Parathyroid adenoma (tissue), 2 donors: ENCODE results near the gene SLC23A2.

Experiments used
- H2AFZ ChIP-seq: fragments of 300-600 bp; sonication (generic); one replicate; pipeline ENCODE4 v1.7.0; 2017; ENCODE audit warnings: antibody characterized with exemption, mild to moderate bottlenecking
- H3K27ac ChIP-seq: fragments of 300-600 bp; sonication (generic); one replicate; pipeline ENCODE4 v1.7.0; 2017
- H3K27me3 ChIP-seq: fragments of 300-600 bp; sonication (generic); one replicate; pipeline ENCODE4 v1.7.0; 2017; ENCODE audit warnings: low read length; ENCODE audit not compliant: control insufficient read depth, insufficient read depth
- H3K36me3 ChIP-seq: fragments of 300-600 bp; sonication (generic); one replicate; pipeline ENCODE4 v1.7.0; 2017; ENCODE audit warnings: low read length; ENCODE audit not compliant: control insufficient read depth, insufficient read depth
- H3K4me1 ChIP-seq: fragments of 300-600 bp; sonication (generic); one replicate; pipeline ENCODE4 v1.7.0; 2017; ENCODE audit warnings: control low read depth
- H3K4me2 ChIP-seq: fragments of 300-600 bp; sonication (generic); one replicate; pipeline ENCODE4 v1.7.0; 2017; ENCODE audit warnings: low read length
- H3K4me3 ChIP-seq: fragments of 300-600 bp; sonication (generic); one replicate; pipeline ENCODE4 v1.7.0; 2017; ENCODE audit warnings: low read depth, low read length
- H3K79me2 ChIP-seq: fragments of 300-600 bp; sonication (generic); one replicate; pipeline ENCODE4 v1.7.0; 2017; ENCODE audit warnings: control low read depth
- H3K9ac ChIP-seq: fragments of 300-600 bp; sonication (generic); one replicate; pipeline ENCODE4 v1.7.0; 2017; ENCODE audit warnings: mild to moderate bottlenecking
- H3K9me3 ChIP-seq: fragments of 300-600 bp; sonication (generic); one replicate; pipeline ENCODE4 v1.7.0; 2017; ENCODE audit warnings: low read length; ENCODE audit not compliant: control insufficient read depth
- TF ChIP-seq, protein P1 (sequence below): fragments of 300-600 bp; sonication (generic); IDR thresholded peaks from one replicate; pipeline ENCODE4 v1.7.0; 2017; ENCODE audit warnings: antibody characterized with exemption, mild to moderate bottlenecking
- donor health status: primary hyperparathyroidism.

The SLC23A2 gene

DNA sequence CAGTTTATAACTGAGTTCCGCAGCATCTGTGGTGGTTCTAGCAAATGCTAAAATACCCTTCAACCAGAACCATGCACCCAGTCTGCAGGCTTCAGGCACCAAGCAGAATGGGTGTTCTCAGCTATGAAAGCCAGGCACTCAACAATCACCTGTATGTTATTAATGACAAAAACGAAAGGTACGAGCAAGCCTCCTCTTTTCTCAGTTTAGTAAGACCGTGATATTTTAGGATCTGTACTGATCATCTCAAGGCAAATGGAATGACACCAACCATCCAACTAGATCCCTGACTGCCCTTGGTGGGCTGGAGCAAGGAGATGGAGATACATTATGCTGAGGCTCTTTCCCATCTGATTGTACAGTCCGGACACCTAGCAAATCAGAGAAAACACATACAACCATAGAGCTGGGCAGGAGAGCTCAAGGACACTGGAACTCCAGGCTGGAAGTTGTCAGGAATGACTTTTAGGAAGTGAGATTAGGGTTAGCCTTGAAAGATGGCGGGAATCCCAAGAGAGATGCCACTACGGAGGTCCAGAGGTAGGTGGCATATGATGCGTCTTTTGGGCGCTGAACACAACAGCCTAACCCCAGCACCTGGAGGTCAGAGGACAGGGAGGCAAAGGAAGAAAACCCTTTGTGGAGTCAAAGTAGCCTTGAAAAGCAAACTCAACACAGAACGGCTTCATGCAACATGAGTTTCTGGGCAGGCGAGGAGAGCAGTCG lies 33.4 kb downstream of the SLC23A2 start:
- Histone ChIP-seq H3K9ac (no peak overlapping the region), H2AFZ (no peak overlapping the region), H3K27ac (no peak overlapping the region), H3K4me3 (no peak overlapping the region), H3K27me3 (no peaks in the 10 kb centered on the region), H3K4me1 (no peaks in the 10 kb centered on the region), H3K36me3 (no peaks in the 10 kb centered on the region), H3K79me2 (no peaks in the 10 kb centered on the region), H3K4me2 (no peak overlapping the region), H3K9me3 (no peaks in the 10 kb centered on the region)
- TF ChIP-seq, protein P1, sequence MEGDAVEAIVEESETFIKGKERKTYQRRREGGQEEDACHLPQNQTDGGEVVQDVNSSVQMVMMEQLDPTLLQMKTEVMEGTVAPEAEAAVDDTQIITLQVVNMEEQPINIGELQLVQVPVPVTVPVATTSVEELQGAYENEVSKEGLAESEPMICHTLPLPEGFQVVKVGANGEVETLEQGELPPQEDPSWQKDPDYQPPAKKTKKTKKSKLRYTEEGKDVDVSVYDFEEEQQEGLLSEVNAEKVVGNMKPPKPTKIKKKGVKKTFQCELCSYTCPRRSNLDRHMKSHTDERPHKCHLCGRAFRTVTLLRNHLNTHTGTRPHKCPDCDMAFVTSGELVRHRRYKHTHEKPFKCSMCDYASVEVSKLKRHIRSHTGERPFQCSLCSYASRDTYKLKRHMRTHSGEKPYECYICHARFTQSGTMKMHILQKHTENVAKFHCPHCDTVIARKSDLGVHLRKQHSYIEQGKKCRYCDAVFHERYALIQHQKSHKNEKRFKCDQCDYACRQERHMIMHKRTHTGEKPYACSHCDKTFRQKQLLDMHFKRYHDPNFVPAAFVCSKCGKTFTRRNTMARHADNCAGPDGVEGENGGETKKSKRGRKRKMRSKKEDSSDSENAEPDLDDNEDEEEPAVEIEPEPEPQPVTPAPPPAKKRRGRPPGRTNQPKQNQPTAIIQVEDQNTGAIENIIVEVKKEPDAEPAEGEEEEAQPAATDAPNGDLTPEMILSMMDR: no peak

DNA sequence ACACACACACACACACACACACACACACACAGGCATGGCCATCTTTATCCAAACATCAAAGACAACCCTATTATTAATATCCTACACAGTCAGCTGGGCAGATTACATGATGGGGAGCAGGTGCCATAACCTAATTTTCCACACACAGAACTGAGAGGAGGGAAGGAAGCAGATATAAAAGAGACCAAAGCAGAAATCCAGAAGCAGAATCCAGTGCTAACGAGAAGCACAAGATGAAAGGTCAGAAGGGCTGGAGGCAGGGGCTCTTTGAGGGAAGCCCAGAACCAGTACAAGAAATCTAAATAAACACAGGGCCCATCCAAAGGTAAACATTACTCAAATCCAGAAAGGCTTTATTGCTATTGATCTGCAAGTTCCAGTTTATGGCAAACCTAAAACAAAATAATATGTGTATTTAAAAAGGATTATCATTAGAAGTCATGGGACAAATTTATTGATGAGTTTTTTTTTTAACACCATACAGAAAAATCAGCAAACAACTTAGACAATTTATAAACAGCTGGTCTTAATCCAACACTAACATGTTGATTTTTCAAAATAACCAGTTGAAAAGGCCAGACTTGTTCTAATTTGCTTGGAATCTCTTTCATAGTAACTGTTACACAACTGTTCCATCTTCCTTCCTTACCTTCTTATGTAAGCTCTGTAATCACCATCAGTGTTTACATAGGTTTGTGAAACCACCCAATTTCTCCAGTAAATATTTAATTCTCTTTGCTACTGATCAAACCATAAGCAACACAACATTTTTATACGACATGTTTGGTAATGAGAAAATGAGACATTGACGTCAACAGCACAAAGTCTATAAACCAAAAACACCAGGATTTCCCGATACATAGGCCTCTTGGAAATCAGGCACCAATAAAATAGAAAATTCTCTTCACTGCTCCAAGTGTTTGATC lies 34.2 kb downstream of the SLC23A2 start:
- no peak overlapping the region for H2AFZ ChIP-seq
- no peak overlapping the region for H3K4me2 ChIP-seq
- H3K27ac ChIP-seq: no peak overlapping the region

DNA sequence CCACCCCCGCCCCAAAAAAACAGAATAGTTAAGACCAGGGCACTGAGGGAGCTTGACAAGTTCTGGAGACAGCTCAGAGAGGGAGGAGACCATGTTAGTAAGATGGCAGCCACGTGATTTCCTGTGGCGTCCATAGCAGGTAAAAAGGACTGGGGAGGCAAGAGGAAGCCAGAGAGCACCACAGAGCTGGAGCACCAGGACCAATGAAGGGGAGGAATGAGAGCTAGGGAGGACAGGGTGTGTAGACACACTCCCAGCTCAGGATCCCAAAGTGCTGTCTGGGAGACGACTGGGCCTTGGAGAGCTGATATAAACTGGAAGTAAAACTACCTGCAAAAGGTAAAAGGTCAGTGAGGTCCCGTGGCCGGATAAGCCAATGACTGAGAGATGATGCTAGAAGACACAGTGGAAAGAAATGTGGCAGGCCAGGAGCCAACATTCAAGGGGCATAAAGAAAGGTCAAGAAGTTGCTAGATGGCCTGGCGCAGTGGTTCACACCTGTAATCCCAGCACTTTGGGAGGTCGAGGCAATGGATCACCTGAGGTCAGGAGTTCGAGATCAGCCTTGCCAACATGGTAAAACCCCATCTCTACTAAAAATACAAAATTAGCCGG lies 39.0 kb downstream of the SLC23A2 start:
- Histone ChIP-seq H3K79me2 (no peaks in the 10 kb centered on the region), H3K4me1 (peaks cover 9% of the 10 kb centered on the region), H2AFZ (no peak overlapping the region), H3K4me2 (no peak overlapping the region), H3K4me3 (no peak overlapping the region), H3K9me3 (no peaks in the 10 kb centered on the region), H3K27ac (no peak overlapping the region), H3K9ac (no peak overlapping the region), H3K36me3 (no peaks in the 10 kb centered on the region), H3K27me3 (no peaks in the 10 kb centered on the region)
- TF ChIP-seq, protein P1: no peak

More for the DNA sequence above, 34.2 kb downstream of the SLC23A2 start:
- peaks cover 3% of the 10 kb centered on the region for H3K4me1 ChIP-seq
- H3K4me3 ChIP-seq: no peak overlapping the region
- H3K9me3 ChIP-seq: no peaks in the 10 kb centered on the region
- H3K27me3 ChIP-seq: no peaks in the 10 kb centered on the region
- no peaks in the 10 kb centered on the region for H3K79me2 ChIP-seq
- TF ChIP-seq, protein P1: no peak
- no peak overlapping the region for H3K9ac ChIP-seq
- H3K36me3 ChIP-seq: no peaks in the 10 kb centered on the region

DNA sequence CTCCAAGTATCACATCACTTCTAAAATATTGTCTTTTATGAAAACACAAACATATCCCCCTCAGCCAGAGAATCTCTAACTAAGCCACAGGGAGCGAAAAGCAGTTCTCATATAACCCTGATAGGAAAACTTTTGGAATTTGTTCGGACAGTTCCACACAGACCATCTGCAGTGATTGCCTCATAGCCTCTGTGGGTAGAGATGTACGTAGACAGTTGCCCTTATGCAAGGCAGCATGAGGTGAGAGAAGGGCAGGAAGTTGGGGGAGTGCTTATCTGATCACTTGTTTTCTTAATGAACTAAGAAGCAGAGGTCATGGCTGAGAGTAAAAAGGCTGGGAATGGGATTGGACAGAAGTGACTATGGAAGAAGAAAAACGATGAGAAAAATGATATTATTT lies 39.6 kb downstream of the SLC23A2 start:
- Histone ChIP-seq H3K27ac (no peak overlapping the region), H3K27me3 (no peaks in the 10 kb centered on the region), H3K36me3 (no peaks in the 10 kb centered on the region), H3K4me2 (no peak overlapping the region), H3K4me1 (peaks cover 9% of the 10 kb centered on the region), H3K9ac (no peak overlapping the region), H2AFZ (no peak overlapping the region), H3K9me3 (no peaks in the 10 kb centered on the region), H3K79me2 (no peaks in the 10 kb centered on the region), H3K4me3 (no peak overlapping the region)
- TF ChIP-seq, protein P1: no peak
